Stimulated activated CD8-positive, alpha-beta memory T cell treated with anti-CD3 and anti-CD28 coated beads, Interleukin-7, amount 100 ng/mL, for 48 hours (primary cell): ENCODE data around the gene REXO4.
"Not testable (repeated sequence)": the region's sequence is repeated elsewhere in the genome, so short reads cannot be mapped to it uniquely, and the experiment has no call there.

ENCODE experiments used
- DNase-seq, 2 donors: peaks; one replicate each; pipeline ENCODE4 v3.0.0-alpha.2; 2020; ENCODE audit warnings: low read depth in 1 of 2; ENCODE audit errors: extremely low read depth in 1 of 2

Gene REXO4

DNA sequence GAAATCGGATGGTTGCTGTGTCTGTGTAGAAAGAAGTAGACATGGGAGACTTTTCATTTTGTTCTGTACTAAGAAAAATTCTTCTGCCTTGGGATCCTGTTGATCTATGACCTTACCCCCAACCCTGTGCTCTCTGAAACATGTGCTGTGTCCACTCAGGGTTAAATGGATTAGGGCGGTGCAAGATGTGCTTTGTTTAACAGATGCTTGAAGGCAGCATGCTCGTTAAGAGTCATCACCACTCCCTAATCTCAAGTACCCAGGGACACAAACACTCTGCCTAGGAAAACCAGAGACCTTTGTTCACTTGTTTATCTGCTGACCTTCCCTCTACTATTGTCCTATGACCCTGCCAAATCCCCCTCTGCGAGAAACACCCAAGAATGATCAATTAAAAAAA, 26.4 kb downstream of the REXO4 start:
- not testable (repeated sequence) for DNase-seq

- DNase-seq = no peak
Observed at GRCh38 chr9:133390713-133391112, 27.1 kb downstream of the REXO4 start.

DNA sequence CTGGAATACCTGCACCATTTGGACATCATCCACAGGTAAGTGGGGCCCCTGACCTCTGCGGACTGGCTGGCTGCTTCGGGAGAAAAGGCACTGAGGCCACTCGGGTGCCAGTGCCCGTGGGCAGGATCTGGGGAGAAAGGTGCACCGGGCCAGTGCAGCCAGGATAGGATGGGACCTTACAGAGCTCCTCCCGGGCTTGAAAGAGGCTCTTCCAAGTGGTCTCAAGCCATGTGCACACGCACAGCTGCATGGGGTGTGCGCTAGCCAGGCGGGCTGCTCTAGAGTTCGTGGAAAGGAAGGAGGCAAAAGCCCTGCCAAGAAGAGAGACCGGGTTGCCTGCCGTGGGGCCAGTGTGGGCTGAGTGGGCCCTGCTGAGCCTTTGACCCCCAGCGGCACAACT, 28.2 kb downstream of the REXO4 start:
- no peak for DNase-seq

DNA sequence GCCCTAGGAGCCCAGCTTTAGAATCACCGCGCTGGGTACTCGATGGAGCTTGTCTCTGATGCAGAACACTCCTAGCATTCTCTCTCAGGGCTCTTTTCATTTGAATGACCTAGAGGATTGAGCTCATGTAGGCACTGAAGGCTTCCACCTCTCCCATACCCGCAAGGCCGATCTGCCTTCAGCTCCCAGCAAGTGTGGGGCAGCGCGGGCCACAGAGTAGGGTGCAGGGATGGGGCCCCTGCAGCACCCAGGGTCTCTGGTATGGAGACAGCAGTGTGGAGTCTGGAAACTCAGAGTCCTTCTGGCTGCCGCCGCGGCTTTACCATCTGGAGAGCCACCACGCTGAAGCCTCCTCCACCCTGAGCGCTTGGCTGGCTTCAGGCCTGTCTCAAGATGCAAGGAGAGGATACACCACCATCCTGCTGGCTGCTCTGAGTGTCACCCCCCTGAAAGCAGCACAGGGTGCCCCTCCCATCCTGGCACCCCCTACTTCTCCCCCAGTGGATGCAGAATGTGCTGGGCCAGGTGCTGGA, 28.7 kb downstream of the REXO4 start:
- DNase-seq = no peak

DNA sequence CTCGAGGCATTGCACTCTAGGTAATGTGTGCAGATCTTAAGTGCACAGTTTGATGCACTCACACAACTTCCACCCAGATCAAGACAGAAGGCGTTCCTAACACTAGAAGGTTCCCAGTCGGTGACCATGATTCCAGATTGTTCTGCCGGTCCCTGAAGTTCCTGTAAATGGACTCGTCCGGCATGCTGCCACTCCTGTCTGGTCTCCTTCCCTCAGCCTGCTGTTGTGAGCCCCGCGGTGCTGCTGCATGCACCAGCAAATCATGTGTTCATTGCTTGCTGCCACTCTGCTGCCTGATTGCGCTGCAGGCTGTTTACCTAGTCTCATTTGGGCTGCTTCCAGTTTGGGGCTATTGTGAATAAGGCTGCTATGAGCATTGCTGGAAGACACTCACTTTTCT, 30.1 kb downstream of the REXO4 start:
- no peak for DNase-seq

DNA sequence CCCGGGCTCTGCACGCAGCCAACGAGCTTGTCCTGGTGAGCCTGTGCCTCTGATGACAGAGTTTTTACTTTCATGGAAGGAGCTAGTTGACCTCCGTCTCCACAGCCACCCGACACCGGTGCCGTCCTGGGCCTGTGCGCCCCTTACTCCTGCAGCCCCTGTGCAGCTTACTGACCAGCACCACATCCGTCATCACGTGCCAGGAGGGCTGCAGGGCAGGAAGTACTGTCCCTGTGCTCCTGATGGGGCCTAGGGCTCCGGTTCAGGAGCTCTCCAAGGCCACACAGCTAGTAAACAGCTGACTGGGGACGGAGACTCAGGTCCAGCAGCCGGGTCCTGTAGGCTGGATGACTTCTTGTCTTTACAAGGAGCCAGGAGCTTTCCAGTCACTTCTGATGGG, 31.5 kb downstream of the REXO4 start:
- no peak for DNase-seq

DNA sequence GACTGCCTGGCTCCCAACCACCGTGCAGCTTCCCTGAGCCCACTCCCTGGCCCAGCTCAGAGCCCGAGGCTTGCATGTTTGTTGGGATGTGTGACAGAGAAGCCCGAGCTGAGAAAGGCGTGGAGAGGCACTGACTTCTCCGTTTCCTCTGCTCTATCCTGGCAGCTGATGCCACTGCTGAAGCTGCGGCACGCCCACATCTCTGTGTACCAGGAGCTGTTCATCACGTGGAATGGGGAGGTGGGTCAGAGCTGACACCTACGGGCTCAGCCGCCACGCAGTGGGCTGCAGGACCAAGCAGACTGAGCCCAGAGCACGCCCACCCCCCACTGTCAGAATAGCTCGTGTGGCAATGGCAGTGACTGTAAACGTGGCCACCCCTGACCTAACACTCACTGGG, 32.4 kb downstream of the REXO4 start:
- DNase-seq = no peak

GRCh38 chr9:133384736-133385321, 33.0 kb downstream of the REXO4 start:
- DNase-seq = no peak

DNA sequence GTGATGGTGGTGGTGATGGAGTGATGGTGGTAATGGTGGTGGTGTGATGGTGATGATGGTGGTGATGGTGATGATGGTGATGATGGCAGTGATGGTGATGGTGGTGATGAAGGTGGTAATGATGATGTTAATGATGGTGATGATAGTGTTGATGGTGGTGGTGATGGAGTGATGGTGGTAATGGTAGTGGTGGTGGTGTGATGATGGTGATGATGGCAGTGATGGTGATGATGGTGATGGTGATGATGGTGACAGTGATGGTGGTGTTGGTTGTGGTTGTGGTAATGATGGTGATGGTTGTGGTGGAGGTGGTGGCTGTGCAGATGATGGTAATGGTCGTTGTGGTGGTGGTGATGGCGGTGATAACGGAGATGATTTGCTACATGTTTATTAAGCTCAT, 34.4 kb downstream of the REXO4 start:
- DNase-seq = no peak

DNA sequence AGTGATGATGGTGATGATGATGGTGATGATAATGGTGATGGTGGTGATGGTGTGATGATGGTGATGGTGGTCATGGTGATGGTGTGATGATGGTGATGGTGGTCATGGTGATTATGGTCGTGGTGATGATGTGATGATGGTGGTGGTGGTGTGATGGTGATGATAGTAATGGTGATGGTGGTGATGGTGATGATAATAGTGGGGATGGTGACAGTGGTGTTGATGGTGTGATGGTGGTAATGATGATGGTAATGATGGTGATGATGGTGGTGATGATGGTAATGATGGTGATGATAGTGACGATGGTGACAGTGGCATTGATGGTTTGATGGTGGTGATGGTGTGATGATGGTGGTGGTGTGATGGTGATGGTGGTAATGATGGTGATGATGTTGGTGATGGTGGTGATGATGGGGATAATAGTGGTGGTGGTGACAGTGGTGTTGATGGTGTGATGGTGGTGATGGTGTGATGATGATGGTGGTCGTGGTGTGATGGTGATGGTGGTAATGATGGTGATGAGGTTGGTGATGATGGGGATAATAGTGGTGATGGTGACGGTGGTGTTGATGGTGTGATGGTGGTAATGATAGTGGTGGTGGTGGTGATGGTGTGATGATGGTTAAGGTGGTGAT, 35.2 kb downstream of the REXO4 start:
- no peak for DNase-seq

GRCh38 chr9:133380734-133381133, 37.1 kb downstream of the REXO4 start:
- DNase-seq = no peak

DNA sequence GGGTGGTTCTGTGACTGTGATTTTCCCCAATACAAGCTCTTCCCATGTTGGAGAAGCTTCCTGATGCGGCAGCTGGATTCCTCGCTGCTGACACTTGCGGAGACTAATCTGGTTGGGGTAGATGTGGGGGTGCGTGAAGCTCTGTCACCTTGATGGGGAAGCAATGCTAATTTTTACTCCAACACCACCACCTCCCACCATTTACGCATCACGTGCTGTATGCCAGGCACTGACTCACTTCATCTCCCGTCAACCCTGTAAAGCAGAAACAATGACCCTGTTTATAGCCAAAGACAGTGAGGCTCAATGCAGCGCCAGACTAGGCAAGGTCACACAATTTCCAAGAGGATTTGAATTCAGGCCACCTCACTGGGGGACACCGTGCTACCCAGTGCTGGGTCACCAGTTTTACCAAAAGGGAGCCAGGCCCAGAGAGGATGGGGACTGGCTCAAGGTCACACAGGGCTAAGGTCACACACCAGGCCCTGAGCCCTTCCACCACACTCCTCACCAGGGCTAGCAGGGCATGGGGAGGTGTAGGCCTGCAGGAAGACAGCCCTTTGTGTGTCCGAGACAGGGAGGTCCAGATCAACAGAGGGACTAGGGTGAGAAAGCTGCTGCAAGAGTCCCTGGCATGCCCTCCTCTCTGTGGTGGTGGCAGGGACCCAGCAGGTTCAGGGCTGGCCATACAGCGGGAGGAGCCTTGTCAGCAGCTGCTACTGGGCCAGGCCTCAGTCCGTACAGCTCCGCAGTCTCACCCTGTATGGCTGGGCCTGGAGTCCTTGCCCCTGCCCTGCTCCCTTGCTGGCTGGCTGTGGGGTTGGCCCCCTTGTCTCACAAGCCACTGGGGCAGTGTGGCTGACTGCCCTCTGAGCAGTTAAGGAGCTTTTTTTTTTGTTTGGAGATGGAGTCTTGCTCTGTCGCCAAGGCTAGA, 38.4 kb downstream of the REXO4 start:
- no peak for DNase-seq

GRCh38 chr9:133378408-133378962, 39.3 kb downstream of the REXO4 start:
- no peak for DNase-seq

GRCh38 chr9:133377721-133378216, 40.0 kb downstream of the REXO4 start:
- DNase-seq = no peak

DNA sequence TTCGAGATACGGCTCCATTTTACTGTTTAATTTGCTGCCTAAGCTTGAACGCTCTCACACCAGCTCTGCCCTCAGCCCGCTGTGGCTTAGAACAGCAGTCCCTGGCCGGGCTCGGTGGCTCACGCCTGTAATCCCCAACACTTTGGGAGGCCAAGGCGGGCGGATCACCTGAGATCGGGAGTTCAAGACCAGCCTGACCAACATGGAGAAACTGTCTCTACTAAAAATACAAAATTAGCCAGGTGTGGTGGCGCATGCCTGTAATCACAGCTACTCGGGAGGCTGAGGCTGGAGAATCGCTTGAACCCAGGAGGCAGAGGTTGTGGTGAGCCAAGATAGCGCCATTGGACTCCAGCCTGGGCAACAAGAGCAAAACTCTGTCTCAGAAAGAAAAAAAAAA, 40.5 kb downstream of the REXO4 start:
- not testable (repeated sequence) for DNase-seq

- DNase-seq = peak; percentile 85 to 96
Observed at GRCh38 chr9:133375724-133376654, 41.8 kb downstream of the REXO4 start, which contains the start of the genes STKLD1 and SURF4. STKLD1 (plus strand) TSS chr9:133376366; CDS start chr9:133376474, 108 bp downstream. SURF4 (minus strand) TSS chr9:133376060; CDS start chr9:133375969, 91 bp downstream.

DNA sequence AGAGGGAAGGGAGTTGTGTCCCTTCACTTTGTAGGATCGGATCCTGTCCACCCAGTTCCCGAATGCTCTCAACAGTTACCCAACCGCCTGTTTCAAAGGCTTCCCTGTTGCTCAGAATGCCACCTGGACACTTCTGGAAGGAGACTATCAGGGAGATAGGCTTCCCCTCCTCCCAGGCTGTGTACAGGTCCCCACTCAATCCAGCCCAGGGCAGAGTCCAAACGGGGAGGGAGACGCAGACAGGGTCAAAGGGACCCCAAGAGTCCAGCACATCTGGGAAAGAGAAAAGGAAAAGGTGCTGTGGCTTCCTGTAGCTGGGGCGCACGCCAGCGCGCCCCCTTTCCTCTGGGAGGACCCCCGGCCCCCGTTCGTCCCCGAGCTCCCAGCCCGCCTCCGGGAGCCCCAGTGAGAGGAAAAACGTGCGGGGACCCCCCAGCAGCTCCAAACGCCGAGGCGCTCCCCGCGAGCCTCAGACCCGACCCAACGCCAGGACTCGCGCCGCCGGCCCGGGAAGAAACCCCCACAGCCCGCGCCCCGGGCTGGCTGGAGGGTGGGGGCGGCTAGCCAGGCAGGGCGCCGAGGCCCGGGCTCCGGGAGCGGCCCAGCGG, 42.6 kb downstream of the REXO4 start:
- no peak for DNase-seq

- DNase-seq = no peak
Observed at GRCh38 chr9:133374612-133375115, 43.1 kb downstream of the REXO4 start.

GRCh38 chr9:133372144-133372543, 45.7 kb downstream of the REXO4 start:
- no peak for DNase-seq
